Measurements from ENCODE around the gene ANKRD39. TPM values are rescaled to one million over a fixed set of nuclear protein-coding genes. Genes with fewer than 3 reads are reported as not detected.

ANKRD39 gene
- total RNA-seq, 1 experiment from 2014 or later: 12.2 TPM

DNA sequence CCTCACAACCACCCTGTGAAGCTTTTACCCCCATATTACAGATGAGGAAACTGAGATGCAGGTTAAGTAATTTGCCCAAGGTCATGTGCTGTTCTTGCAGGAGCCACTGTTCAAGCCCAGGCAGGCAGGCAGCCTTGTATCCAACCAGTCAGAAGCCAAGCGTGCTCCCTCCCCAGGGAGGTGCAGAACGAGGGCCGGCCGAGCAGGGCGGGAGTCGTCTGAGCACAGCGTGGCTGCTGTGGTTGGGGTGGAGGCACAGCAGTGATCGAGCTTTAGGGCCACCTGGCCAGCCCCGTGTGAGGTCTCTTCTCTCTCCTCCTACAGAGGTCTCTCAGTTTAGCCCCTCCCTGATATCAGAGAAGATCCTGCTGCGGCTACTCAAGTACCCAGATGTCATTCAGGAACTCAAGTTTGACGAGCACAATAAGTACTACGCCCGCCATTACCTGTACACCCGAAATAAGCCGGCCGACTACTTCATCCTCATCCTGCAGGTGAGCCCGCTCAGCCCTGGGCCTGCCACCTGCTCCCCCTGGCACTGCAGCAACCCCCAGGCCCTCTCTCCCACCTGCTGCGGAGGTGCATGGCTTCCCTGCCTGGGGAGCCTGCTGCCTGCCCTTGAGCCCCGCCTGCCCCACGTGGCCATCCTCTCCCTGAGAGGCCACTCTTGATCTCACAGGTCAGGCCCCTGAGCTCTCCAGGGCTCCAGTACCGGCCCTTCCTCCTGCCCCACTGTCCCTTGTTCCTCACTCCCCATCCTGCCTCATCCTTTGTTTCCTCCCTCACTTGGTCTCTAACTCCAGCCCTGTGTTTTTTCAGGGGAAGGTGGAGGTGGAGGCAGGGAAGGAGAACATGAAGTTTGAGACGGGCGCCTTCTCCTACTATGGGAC lies 58.8 kb downstream of the ANKRD39 start:
- H3K27ac Mint-ChIP-seq (ENCODE audit: unreplicated experiment): no peak overlapping the region
- no peaks in the 10 kb centered on the region for H3K36me3 Mint-ChIP-seq (ENCODE audit: insufficient read depth, unreplicated experiment)
- intact Hi-C loops (cut with micrococcal nuclease; ENCODE audit: unreplicated experiment): no loop called here

More for the DNA sequence above, 58.8 kb downstream of the ANKRD39 start:
- no peaks in the 10 kb centered on the region for H3K27me3 Mint-ChIP-seq (ENCODE audit: unreplicated experiment)
- H3K9me3 Mint-ChIP-seq (ENCODE audit: low read depth, unreplicated experiment): no peaks in the 10 kb centered on the region
- TF ChIP-seq, protein P1, sequence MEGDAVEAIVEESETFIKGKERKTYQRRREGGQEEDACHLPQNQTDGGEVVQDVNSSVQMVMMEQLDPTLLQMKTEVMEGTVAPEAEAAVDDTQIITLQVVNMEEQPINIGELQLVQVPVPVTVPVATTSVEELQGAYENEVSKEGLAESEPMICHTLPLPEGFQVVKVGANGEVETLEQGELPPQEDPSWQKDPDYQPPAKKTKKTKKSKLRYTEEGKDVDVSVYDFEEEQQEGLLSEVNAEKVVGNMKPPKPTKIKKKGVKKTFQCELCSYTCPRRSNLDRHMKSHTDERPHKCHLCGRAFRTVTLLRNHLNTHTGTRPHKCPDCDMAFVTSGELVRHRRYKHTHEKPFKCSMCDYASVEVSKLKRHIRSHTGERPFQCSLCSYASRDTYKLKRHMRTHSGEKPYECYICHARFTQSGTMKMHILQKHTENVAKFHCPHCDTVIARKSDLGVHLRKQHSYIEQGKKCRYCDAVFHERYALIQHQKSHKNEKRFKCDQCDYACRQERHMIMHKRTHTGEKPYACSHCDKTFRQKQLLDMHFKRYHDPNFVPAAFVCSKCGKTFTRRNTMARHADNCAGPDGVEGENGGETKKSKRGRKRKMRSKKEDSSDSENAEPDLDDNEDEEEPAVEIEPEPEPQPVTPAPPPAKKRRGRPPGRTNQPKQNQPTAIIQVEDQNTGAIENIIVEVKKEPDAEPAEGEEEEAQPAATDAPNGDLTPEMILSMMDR (IDR thresholded peaks at IDR 0.05; ENCODE audit: unreplicated experiment): no peak
- DNase-seq: no peak
- no TSS peak for BruUV-seq (replicated peaks)
- H3K4me3 Mint-ChIP-seq (ENCODE audit: low read depth, unreplicated experiment): no peak overlapping the region
- no peaks in the 10 kb centered on the region for H3K4me1 Mint-ChIP-seq (ENCODE audit: low read depth, unreplicated experiment)
- CTCF ChIA-PET: no interaction called here

Small RNAs within 50 kb of the gene (microRNA-seq; reads per million reads assigned to microRNA genes)
- 9.5 reads per million, percentile 31 among the genes with 10 or more reads in this experiment for gene MIR3127

Other genes with a start within 250 kb of the ANKRD39 start
- gene KANSL3, start 219.7 kb downstream of the ANKRD39 start, total RNA-seq (2022): 39.6 and 43.9 TPM in 2 replicates
- gene FER1L5, start 215.3 kb downstream of the ANKRD39 start, total RNA-seq (2022): not detected in 2 replicates
- gene LMAN2L, start 118.0 kb downstream of the ANKRD39 start, total RNA-seq (2022): 32.6 and 33.2 TPM in 2 replicates
- 17.6 and 22.3 TPM in 2 replicates for gene CNNM4, start 97.1 kb downstream of the ANKRD39 start, total RNA-seq (2022)
- gene CNNM3, start 41.7 kb downstream of the ANKRD39 start, total RNA-seq (2022): 22.5 and 25.1 TPM in 2 replicates
- 6.5 and 7.5 TPM in 2 replicates for gene ANKRD23, start 14.0 kb downstream of the ANKRD39 start, total RNA-seq (2022)
- 23.8 and 25.3 TPM in 2 replicates for gene SEMA4C, start 12.1 kb upstream of the ANKRD39 start, total RNA-seq (2022)
- not detected in 2 replicates for gene FAM178B, start 128.6 kb upstream of the ANKRD39 start, total RNA-seq (2022)
- gene FAHD2B, start 236.9 kb upstream of the ANKRD39 start, total RNA-seq (2022): 12.6 and 14.2 TPM in 2 replicates